Cardiac muscle cell (in vitro differentiated cells and primary cell): ENCODE results near the gene TTC16. TPM values are rescaled to one million over a fixed set of nuclear protein-coding genes. Genes with fewer than 3 reads are reported as not detected.

Source experiments
- DNase-seq, 2 donors: peaks; one replicate each; pipeline versions ENCODE4 v3.0.0 to v3.0.0-alpha.2; 2010 to 2017; ENCODE audit warnings: low read depth in 1 of 2, low spot score in 1 of 2
- H3K27ac ChIP-seq: fragments of 200-600 bp; sonication (generic); 2 replicates; pipeline ENCODE4 v1.5.1; 2016
- H3K27me3 ChIP-seq: fragments of 200-600 bp; sonication (generic); 2 replicates; pipeline ENCODE4 v1.6.0; 2016; ENCODE audit warnings: control low read depth
- H3K36me3 ChIP-seq: fragments of 200-600 bp; sonication (generic); 2 replicates; pipeline ENCODE4 v1.5.1; 2016; ENCODE audit warnings: control low read depth
- H3K4me1 ChIP-seq: fragments of 200-600 bp; sonication (generic); 2 replicates; pipeline ENCODE4 v1.8.1; 2017; ENCODE audit warnings: low read depth, mild to moderate bottlenecking, mixed run types
- H3K4me3 ChIP-seq: fragments of 200-600 bp; sonication (generic); 2 replicates; pipeline ENCODE4 v1.5.1; 2016; ENCODE audit warnings: mild to moderate bottlenecking
- H3K9me3 ChIP-seq: fragments of 200-600 bp; sonication (generic); 2 replicates; pipeline ENCODE4 v1.5.1; 2017; ENCODE audit warnings: low read depth, mild to moderate bottlenecking, control low read depth
- CTCF ChIP-seq: IDR thresholded peaks from 2 replicates; pipeline ENCODE4 v1.5.1; 2012; ENCODE audit warnings: low read depth, mild to moderate bottlenecking, low read length
- polyA plus RNA-seq: library from polyadenylated mRNA; unstranded; fragments of >200 nt; fragmentation: Nextera tagmentation; extraction: Ambion mirVana; gene quantifications from 2 replicates; pipeline ENCODE4 v1.2.1, GENCODE V29; 2016
- total RNA-seq: library from RNA; depleted of rRNA; stranded (reverse); fragments of >200 nt; gene quantifications from 2 replicates; pipeline ENCODE4 v1.2.3, GENCODE V29; 2016

Gene TTC16
- total and polyA plus RNA-seq, 2 experiments from 2014 or later: 0.06 TPM; not detected in 1

DNA sequence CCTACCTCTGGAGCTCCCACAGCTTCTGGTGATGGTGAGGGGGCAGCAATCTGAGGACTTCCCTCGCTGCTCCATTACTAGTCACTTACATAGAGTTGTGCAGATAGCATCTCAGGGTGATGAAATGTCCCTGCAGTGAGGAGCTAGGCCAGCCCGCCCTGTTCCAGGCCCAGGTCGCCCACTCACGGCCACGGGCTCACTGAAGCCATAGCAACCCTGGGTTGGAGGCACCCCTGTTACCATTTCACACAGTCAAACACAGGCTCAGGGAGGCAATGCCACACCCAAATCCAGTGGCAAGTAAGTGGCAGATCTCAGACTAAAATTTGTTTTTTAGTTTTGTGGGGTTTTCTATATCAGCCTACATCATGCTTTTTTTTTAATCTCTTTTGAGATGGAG lies 43.0 kb downstream of the TTC16 start:
- Histone ChIP-seq H3K4me1 (no peaks in the 10 kb centered on the region), H3K36me3 (no peaks in the 10 kb centered on the region), H3K4me3 (no peak overlapping the region), H3K27ac (no peak overlapping the region), H3K9me3 (no peaks in the 10 kb centered on the region), H3K27me3 (peaks cover 34% of the 10 kb centered on the region)
- TF ChIP-seq CTCF: no peak
- no peak for DNase-seq

DNA sequence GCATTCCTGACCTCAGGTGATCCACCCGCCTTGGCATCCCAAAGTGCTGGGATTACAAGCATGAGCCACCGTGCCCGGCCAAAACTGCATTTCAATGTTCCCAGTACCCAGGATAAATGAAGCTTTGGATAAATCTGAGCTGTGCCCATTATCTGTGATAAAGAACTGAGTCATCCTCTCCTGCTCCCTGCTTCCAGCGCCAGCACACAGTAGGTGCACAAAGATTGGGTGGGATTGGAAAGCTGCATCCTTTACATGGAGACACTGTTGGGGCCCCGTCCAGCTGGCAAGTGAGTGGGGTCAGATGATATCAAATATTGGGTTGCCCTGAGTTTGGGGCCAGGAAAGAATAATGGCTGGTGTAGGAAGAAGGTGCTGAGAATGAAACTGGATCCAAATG lies 45.2 kb downstream of the TTC16 start:
- TF ChIP-seq CTCF: no peak
- no peaks in the 10 kb centered on the region for H3K36me3 ChIP-seq

DNA sequence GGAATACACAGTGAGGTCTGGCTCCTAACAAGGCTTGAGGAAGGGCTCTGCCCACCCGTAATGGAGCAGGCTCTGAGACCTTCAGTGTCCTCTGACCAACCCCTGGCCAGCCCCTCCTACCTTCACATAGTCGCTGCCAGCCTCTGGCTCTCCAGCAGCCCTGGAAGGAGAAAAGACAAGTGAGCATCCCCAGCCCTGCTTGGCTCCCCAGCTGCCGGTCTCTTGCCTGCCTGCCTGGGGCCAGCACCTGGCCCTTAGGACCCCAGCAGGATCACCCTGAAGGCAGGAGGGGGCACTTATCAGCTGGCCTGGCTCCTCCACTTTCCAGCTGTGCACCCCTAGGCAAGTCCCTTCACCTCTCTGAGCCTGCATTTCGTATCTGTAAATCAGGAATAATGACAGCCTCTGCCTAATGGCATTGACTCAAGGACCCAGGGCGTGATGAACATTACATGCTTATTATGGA lies 45.6 kb downstream of the TTC16 start:
- TF ChIP-seq CTCF: no peak
- no peak overlapping the region for H3K4me3 ChIP-seq
- H3K27me3 ChIP-seq: peaks cover 7% of the 10 kb centered on the region
- H3K4me1 ChIP-seq: no peaks in the 10 kb centered on the region
- no peak overlapping the region for H3K27ac ChIP-seq
- no peaks in the 10 kb centered on the region for H3K36me3 ChIP-seq
- no peaks in the 10 kb centered on the region for H3K9me3 ChIP-seq
- no peak for DNase-seq

More for the DNA sequence above, 45.2 kb downstream of the TTC16 start:
- Histone ChIP-seq H3K27me3 (peaks cover 12% of the 10 kb centered on the region), H3K4me3 (no peak overlapping the region), H3K9me3 (no peaks in the 10 kb centered on the region), H3K27ac (no peak overlapping the region), H3K4me1 (no peaks in the 10 kb centered on the region)
- DNase-seq: no peak

DNA sequence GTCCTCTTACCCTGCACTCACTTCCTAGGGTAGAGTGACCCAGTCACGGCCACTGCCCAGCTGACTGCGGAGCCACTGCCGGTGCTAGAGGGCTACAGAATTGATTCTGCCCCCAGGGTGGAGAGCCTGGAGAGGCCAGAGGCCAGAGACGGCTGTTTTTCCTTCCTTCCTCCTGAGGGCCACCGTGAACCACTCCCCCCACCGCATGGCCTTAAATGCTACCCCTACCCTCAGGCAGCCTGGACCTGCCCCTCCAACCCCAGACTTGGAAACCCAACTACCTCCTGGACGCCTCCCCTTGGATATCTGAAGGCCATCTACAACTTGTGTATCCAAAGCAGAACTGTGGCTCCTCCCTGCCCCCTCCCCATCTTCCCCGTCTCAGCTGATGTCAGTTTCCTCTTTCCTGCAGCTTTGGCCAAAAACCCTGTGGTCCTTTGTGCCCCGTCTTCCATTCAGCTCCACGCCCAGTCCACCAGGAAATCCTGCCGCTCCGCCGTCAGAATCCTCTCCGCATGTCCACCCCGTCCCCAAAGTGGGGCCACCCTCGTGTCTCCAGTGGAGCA lies 46.3 kb downstream of the TTC16 start:
- Histone ChIP-seq H3K27ac (no peak overlapping the region), H3K9me3 (no peaks in the 10 kb centered on the region), H3K27me3 (peaks cover under 1% of the 10 kb centered on the region), H3K4me3 (no peak overlapping the region), H3K36me3 (no peaks in the 10 kb centered on the region), H3K4me1 (no peaks in the 10 kb centered on the region)
- TF ChIP-seq CTCF: no peak
- no peak for DNase-seq

- H3K36me3 ChIP-seq: no peaks in the 10 kb centered on the region
- peak; percentile 47 for TF ChIP-seq CTCF
- H3K4me1 ChIP-seq: no peaks in the 10 kb centered on the region
- no peaks in the 10 kb centered on the region for H3K27me3 ChIP-seq
- H3K4me3 ChIP-seq: no peak overlapping the region
- DNase-seq: peak in 1 of 2 donors; percentile 67
- H3K9me3 ChIP-seq: no peaks in the 10 kb centered on the region
- no peak overlapping the region for H3K27ac ChIP-seq
Observed at GRCh38 chr9:127763918-127764384, 48.1 kb downstream of the TTC16 start.
